HepG2 (cell line): ENCODE measurements around the gene MYH16. TPM values are rescaled to one million over a fixed set of nuclear protein-coding genes. Genes with fewer than 3 reads are reported as not detected.

Experiments used
- ATAC-seq: fragments of 200-7000 bp; cut with Tn5 transposase; 3 replicates; pipeline ENCODE4 v1.9.1; 2020; ENCODE audit warnings: mild to moderate bottlenecking, moderate library complexity
- BruUV-seq: library from RNA; stranded (reverse); fragments of 400-500 nt; replicated peaks from 2 replicates; lab custom pipeline; 2021; lab: Mats Ljungman, UMichigan
- CTCF ChIA-PET: fragments of 300-600 bp; formaldehyde crosslinking; extraction: SDS; loops from one replicate; lab custom pipeline; 2021; ENCODE audit warnings: low total read pairs, inconsistent platforms, low intra/inter-chr PET ratio; lab: Yijun Ruan, JAX
- POLR2A ChIA-PET: fragments of 350-600 bp; sonication (Branson Sonifier 250); formaldehyde crosslinking; loops from one replicate; lab custom pipeline; 2020; ENCODE audit warnings: antibody characterized with exemption, inconsistent platforms; lab: Yijun Ruan, JAX
- DNase-seq: peaks from one replicate; pipeline ENCODE4 v3.0.0-alpha.2; 2015; ENCODE audit warnings: low spot score
- FAIRE-seq: peaks from 3 replicates; lab custom pipeline; 2011; peaks lifted over from hg19 to GRCh38; lab: Jason Lieb, UNC
- H2AFZ ChIP-seq: one replicate; pipeline ENCODE4 v1.6.1; 2011; ENCODE audit warnings: low read length, inconsistent platforms
- H3K27ac ChIP-seq: fragments of 300-600 bp; 3 replicates; pipeline ENCODE4 v1.8.0; 2011; ENCODE audit warnings: mixed run types, mild to moderate bottlenecking, mixed read lengths, low read length, inconsistent platforms; ENCODE audit not compliant: insufficient read depth; ENCODE audit errors: extremely low read length
- H3K27me3 ChIP-seq, 2 experiments: fragments of 200-600 bp in 1 of 2; 2 replicates in 1 of 2; 3 replicates in 1 of 2; pipeline versions ENCODE4 v1.6.0 to v1.8.0; 2011; ENCODE audit warnings: low read length in 2 of 2, mild to moderate bottlenecking in 2 of 2, moderate library complexity in 2 of 2, inconsistent platforms in 1 of 2; ENCODE audit not compliant: insufficient read depth in 2 of 2, control insufficient read depth in 1 of 2
- H3K36me3 ChIP-seq, 2 experiments: fragments of 200-600 bp in 1 of 2; replicated peaks in 1 of 2; 2 replicates in 1 of 2; 3 replicates in 1 of 2; pipeline versions ENCODE4 v1.5.1 to v1.8.0; 2011; ENCODE audit warnings: low read length in 2 of 2, inconsistent platforms in 1 of 2; ENCODE audit not compliant: insufficient read depth in 2 of 2, control insufficient read depth in 1 of 2
- H3K4me1 ChIP-seq: 2 replicates; pipeline ENCODE4 v1.5.1; 2012; ENCODE audit warnings: low read length, inconsistent platforms; ENCODE audit not compliant: insufficient read depth
- H3K4me2 ChIP-seq: 2 replicates; pipeline ENCODE4 v1.6.0; 2011; ENCODE audit warnings: low read depth, low read length, inconsistent platforms
- H3K4me3 ChIP-seq, 3 experiments: fragments of 200-600 bp in 1 of 3; sonication (generic), shearing (Covaris generic) in 1 of 3; replicated peaks in 1 of 3; 2 replicates each; pipeline ENCODE4 v1.5.1; 2011 to 2016; ENCODE audit warnings: low read length in 3 of 3, inconsistent platforms in 2 of 3, low read depth in 2 of 3, mild to moderate bottlenecking in 2 of 3, control low read depth in 1 of 3, mixed read lengths in 1 of 3; ENCODE audit not compliant: insufficient read depth in 1 of 3
- H3K79me2 ChIP-seq: one replicate; pipeline ENCODE4 v1.6.1; 2011; ENCODE audit warnings: low read length, inconsistent platforms; ENCODE audit not compliant: insufficient read depth
- H3K9ac ChIP-seq: 2 replicates; pipeline ENCODE4 v1.6.0; 2011; ENCODE audit warnings: mild to moderate bottlenecking, low read depth, low read length, inconsistent platforms; ENCODE audit not compliant: insufficient read depth
- H3K9me3 ChIP-seq: 2 replicates; pipeline ENCODE4 v1.5.1; 2012; ENCODE audit warnings: mild to moderate bottlenecking, low read length
- H4K20me1 ChIP-seq: 2 replicates; pipeline ENCODE4 v1.6.0; 2011; ENCODE audit warnings: inconsistent platforms, mild to moderate bottlenecking, low read length, moderate library complexity; ENCODE audit not compliant: insufficient read depth
- ZNF788 ChIP-seq: sonication (generic); formaldehyde crosslinking; IDR thresholded peaks from 2 replicates; pipeline ENCODE4 v1.5.0; 2020; ENCODE audit warnings: mild to moderate bottlenecking, missing genetic modification reagents, borderline replicate concordance
- ZNF841 ChIP-seq: sonication (generic); formaldehyde crosslinking; IDR thresholded peaks from 2 replicates; pipeline ENCODE4 v1.8.1; 2023; ENCODE audit warnings: missing genetic modification reagents, borderline replicate concordance
- ZNF883 ChIP-seq: sonication (generic); formaldehyde crosslinking; IDR thresholded peaks from 2 replicates; pipeline ENCODE4 v1.5.1; 2020; ENCODE audit warnings: mild to moderate bottlenecking, missing genetic modification reagents; ENCODE audit errors: not compliant biosample characterization
- WGBS: methylation state at CpG from one replicate; pipeline ENCODE4 v1.1.6; 2017; ENCODE audit warnings: low lambda C conversion rate; 5-methylcytosine and 5-hydroxymethylcytosine counted together
- in situ Hi-C: cut with HindIII; loops from 2 replicates; pipeline ENCODE4 v1.10.0; 2017; ENCODE audit warnings: low pct_unique_long_range_greater_than_20kb; ENCODE audit not compliant: extremely low pct_ligation_motif_present
- intact Hi-C: fragments of 100-400 bp; cut with micrococcal nuclease; formaldehyde crosslinking; loops from one replicate; pipeline ENCODE4 v1.10.0; 2022; ENCODE audit not compliant: unreplicated experiment
- polyA plus RNA-seq, 8 experiments: library from polyadenylated mRNA; depleted of rRNA in 3 of 8; stranded (reverse) in 7 of 8; unstranded in 1 of 8; fragments of >200 nt; fragmentation: Illumina TruSeq in 4 of 8; extraction: Trizol in 4 of 8; gene quantifications; 2 replicates each; pipeline versions ENCODE4 v1.2.1 to v1.2.3, GENCODE V29; 2011 to 2016; ENCODE audit warnings: low read depth in 4 of 8, missing spikeins in 1 of 8, mixed read lengths in 1 of 8; ENCODE audit not compliant: insufficient read depth in 1 of 8
- total RNA-seq, 5 experiments: library from RNA; depleted of rRNA; stranded (reverse); fragments of >200 nt; fragmentation: Illumina TruSeq; extraction: Trizol; gene quantifications; 2 replicates each; pipeline ENCODE4 v1.2.3, GENCODE V29; 2016; ENCODE audit warnings: low read depth in 1 of 5
- TF ChIP-seq, protein P1 (sequence below): sonication (generic); formaldehyde crosslinking; IDR thresholded peaks from 2 replicates; pipeline ENCODE4 v1.5.1; 2020; ENCODE audit warnings: missing genetic modification reagents, mild to moderate bottlenecking, borderline replicate concordance
- TF ChIP-seq, protein P2 (sequence below): IDR thresholded peaks from 2 replicates; pipeline ENCODE4 v1.6.1; 2018; ENCODE audit warnings: missing genetic modification reagents

MYH16 gene
- total and polyA plus RNA-seq, 2 of the 13 experiments (the other 11 are each of a cell fraction or from before 2014, with no cell fraction given), result 0.05 to 0.15 TPM

DNA sequence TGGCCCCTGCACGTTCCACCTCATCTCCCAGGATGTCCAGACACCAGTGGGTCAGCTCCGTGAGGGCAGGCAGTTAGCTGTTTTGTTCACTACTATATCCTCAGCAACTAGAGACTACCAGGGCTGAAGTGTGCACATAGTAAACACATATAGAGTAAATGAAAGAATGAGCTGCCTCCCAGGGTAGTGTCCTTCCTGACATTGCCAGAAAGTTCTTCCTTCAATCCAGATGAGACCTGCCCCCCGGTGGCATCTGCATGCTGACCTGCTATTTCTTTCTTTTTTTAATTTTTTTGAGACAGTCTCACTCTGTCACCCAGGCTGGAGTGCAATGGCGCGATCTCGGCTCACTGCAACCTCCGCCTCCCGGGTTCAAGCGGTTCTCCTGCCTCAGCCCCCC lies 39.1 kb downstream of the MYH16 start:
- ATAC-seq, result no peak
- no peak overlapping the region for H3K27ac ChIP-seq
- no peaks in the 10 kb centered on the region for H3K27me3 ChIP-seq
- H3K79me2 ChIP-seq, result no peaks in the 10 kb centered on the region
- H3K9ac ChIP-seq, result no peak overlapping the region
- WGBS, result 77% methylated on average over 9 of the region's 9 CpGs
- ChIA-PET CTCF (interaction anchor here (1.2 kb wide), 1 partner anchor 275 kb away, joined by 3 read pairs; no protein-coding TSS in a partner anchor), POLR2A (no interaction called here)
- H2AFZ ChIP-seq, result no peak overlapping the region
- no peak for DNase-seq
- in situ Hi-C loops (loop anchor here (5.0 kb wide), 1 partner anchor 269 kb away; no protein-coding TSS in a partner anchor), intact Hi-C loops (loop anchor here (5.0 kb wide), 1 partner anchor 169 kb away; the partner anchor contains the start of gene SMURF1)
- TF ChIP-seq, protein P1, sequence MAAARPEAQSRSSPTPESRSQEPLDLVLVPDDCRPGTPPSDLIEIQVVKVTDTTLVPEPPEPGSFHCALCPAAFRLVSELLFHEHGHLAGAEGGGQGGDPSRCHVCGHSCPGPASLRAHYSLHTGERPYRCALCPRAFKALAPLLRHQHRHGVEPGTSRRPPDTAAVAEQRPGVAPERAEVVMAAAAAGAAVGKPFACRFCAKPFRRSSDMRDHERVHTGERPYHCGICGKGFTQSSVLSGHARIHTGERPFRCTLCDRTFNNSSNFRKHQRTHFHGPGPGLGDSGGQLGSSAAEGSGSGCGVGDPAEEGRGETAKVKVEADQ (CRISPR knock-in tag), result no peak
- TF ChIP-seq, protein P2, sequence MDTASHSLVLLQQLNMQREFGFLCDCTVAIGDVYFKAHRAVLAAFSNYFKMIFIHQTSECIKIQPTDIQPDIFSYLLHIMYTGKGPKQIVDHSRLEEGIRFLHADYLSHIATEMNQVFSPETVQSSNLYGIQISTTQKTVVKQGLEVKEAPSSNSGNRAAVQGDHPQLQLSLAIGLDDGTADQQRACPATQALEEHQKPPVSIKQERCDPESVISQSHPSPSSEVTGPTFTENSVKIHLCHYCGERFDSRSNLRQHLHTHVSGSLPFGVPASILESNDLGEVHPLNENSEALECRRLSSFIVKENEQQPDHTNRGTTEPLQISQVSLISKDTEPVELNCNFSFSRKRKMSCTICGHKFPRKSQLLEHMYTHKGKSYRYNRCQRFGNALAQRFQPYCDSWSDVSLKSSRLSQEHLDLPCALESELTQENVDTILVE (CRISPR knock-in tag), result no peak
- no peak for TF ChIP-seq ZNF883 (CRISPR knock-in tag)
- TF ChIP-seq ZNF841, result no peak
- TF ChIP-seq ZNF788 (CRISPR knock-in tag), result no peak
- H3K4me1 ChIP-seq, result peaks cover 13% of the 10 kb centered on the region
- no peaks in the 10 kb centered on the region; the same call in 1 of the 2 replicates for H3K9me3 ChIP-seq
- H3K4me3 ChIP-seq, result no peak overlapping the region
- no peaks in the 10 kb centered on the region for H4K20me1 ChIP-seq
- H3K36me3 ChIP-seq, result no peaks in the 10 kb centered on the region
- H3K4me2 ChIP-seq, result no peak overlapping the region
- BruUV-seq, result no TSS peak
- FAIRE-seq, result no peak
